ENCODE results near the gene TPCN1. TPM values are rescaled to one million over a fixed set of nuclear protein-coding genes. Genes with fewer than 3 reads are reported as not detected.

The TPCN1 gene
- polyA plus RNA-seq, 4 donors: 12.2 to 70.2 (median 34.4) TPM

DNA sequence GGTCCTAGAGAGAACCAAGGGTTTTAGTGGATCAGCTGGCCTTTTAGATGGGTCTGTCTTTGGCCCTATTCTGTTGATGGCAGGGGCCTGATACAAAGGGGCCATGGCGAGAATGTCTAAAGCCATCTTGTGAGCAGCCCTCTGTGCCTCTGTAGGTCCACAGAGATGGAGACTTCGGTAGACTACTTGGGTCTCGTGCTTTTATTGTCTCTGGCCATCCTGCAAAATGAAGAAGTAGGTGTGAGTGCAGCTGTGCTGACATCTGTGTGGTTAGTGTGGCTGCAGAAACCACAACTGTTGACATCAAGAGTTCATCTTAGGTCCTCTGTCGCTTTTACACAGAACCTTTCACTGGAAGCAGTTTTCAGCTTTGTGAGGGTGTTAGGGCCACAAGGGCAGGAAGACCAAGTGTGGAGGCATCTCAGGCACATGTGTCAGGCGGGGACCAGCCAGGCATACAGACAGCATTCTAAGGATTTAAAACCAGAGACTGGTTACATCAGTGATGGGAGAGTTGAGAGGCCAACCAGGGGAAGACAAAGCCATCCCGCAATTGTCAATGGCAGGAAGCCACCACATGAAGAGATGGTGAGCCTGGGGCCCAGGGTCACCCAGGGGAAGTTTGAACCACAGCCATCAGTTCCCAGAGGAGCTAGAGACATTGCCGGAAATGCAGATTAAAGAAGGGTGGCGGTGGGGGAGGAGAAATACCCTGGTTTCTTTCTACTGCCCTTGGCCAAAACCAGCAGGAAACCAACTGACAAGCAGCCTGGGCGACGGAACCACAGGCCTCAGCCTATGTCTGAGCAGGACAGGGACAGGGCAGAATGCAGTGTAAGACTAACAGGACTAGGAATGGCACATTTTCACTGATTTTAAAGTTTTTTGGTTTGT is 13.0 kb upstream of the TPCN1 start:
- FAIRE-seq (no peak), DNase-seq (peak in 1 of 2 donors; percentile 53)
- 61 to 81% (median 72%) methylated on average over 10 of the region's 10 CpGs for WGBS, 3 donors
- no peaks in the 10 kb centered on the region for H3K9me3 ChIP-seq (ENCODE audit: control insufficient read depth in 2 of 2, insufficient read depth in 1 of 2, low read depth in 1 of 2, low read length in 1 of 2)
- H3K4me3 ChIP-seq (ENCODE audit: low read depth in 1 of 3, low read length in 3 of 3): no peak overlapping the region
- no peaks in the 10 kb centered on the region for H3K36me3 ChIP-seq (ENCODE audit: control insufficient read depth in 3 of 3, insufficient read depth in 2 of 3, low read depth in 1 of 3, low read length in 3 of 3)
- peaks cover 0 to 4% (median 0%) of the 10 kb centered on the region in 3 donors for H3K4me1 ChIP-seq (ENCODE audit: control insufficient read depth in 3 of 3, insufficient read depth in 2 of 3, low read depth in 1 of 3, low read length in 2 of 3)
- peak overlapping the region in 1 of 3 donors; percentile 82 for H3K27ac ChIP-seq (ENCODE audit: low read depth in 1 of 3, low read length in 2 of 3)
- no peaks in the 10 kb centered on the region for H3K27me3 ChIP-seq (ENCODE audit: control insufficient read depth in 3 of 3, insufficient read depth in 3 of 3, low read length in 3 of 3)

DNA sequence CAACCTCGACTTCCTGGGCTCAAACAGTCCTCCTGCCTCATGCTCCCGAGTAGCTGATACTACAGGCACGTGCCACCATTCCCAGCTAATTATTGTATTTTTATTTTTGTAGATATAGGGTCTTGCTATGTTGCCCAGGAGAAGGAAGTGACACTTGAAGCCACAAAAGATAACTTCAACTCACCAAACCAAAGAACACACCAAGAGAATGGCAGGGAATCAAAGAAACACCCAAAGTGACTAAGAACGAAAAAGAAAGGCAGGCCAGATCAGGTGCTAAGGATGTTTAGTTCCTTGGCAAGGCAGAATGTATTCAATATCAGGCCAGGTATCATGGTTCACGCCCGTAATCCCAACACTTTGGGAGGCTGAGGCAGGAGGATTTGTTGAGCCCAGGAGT is 10.1 kb upstream of the TPCN1 start:
- H3K9me3 ChIP-seq (ENCODE audit: control insufficient read depth in 2 of 2, insufficient read depth in 1 of 2, low read depth in 1 of 2, low read length in 1 of 2): no peaks in the 10 kb centered on the region

GRCh38 chr12:113214895-113215400 is 6.3 kb upstream of the TPCN1 start:
- WGBS, 3 donors: 46 to 61% (median 55%) methylated on average over 5 of the region's 5 CpGs
- Histone ChIP-seq H3K27ac (ENCODE audit: low read depth in 1 of 3, low read length in 2 of 3) (peak overlapping the region in 1 of 3 donors; percentile 22), H3K4me3 (ENCODE audit: low read depth in 1 of 3, low read length in 3 of 3) (no peak overlapping the region), H3K27me3 (ENCODE audit: control insufficient read depth in 3 of 3, insufficient read depth in 3 of 3, low read length in 3 of 3) (no peaks in the 10 kb centered on the region), H3K4me1 (ENCODE audit: control insufficient read depth in 3 of 3, insufficient read depth in 2 of 3, low read depth in 1 of 3, low read length in 2 of 3) (no peaks in the 10 kb centered on the region), H3K9me3 (ENCODE audit: control insufficient read depth in 2 of 2, insufficient read depth in 1 of 2, low read depth in 1 of 2, low read length in 1 of 2) (no peaks in the 10 kb centered on the region), H3K36me3 (ENCODE audit: control insufficient read depth in 3 of 3, insufficient read depth in 2 of 3, low read depth in 1 of 3, low read length in 3 of 3) (no peaks in the 10 kb centered on the region)
- DNase-seq (no peak), FAIRE-seq (no peak)

More for the DNA sequence above, 10.1 kb upstream of the TPCN1 start:
- 78 to 92% (median 87%) methylated on average over 6 of the region's 6 CpGs for WGBS, 3 donors
- Histone ChIP-seq H3K36me3 (ENCODE audit: control insufficient read depth in 3 of 3, insufficient read depth in 2 of 3, low read depth in 1 of 3, low read length in 3 of 3) (no peaks in the 10 kb centered on the region), H3K27me3 (ENCODE audit: control insufficient read depth in 3 of 3, insufficient read depth in 3 of 3, low read length in 3 of 3) (no peaks in the 10 kb centered on the region), H3K27ac (ENCODE audit: low read depth in 1 of 3, low read length in 2 of 3) (no peak overlapping the region), H3K4me1 (ENCODE audit: control insufficient read depth in 3 of 3, insufficient read depth in 2 of 3, low read depth in 1 of 3, low read length in 2 of 3) (peaks cover 0 to 4% (median 0%) of the 10 kb centered on the region in 3 donors), H3K4me3 (ENCODE audit: low read depth in 1 of 3, low read length in 3 of 3) (no peak overlapping the region)
- DNase-seq: no peak
- FAIRE-seq: no peak

DNA sequence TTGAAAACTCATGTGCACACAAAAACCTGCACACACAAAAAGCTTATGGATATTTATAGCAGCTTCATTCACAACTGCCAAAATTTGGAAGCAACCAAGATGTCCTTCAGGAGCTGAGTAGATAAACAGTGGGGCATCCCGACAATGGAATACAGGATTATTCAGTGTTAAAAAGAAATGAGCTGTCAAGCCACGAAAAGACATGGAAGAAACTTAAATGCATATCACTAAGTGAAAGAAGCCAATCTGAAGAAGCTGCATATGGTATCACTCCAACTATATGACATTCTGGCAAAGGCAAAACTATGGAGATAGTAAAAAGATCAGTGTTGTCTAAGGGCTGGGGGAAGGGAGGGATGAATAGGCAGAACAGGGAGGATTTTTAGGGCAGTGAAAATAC is 5.2 kb upstream of the TPCN1 start:
- 81 to 86% (median 86%) methylated on average over 2 of the region's 2 CpGs for WGBS, 3 donors

GRCh38 chr12:113220593-113221180 is 577 bp upstream of the TPCN1 start:
- WGBS, 3 donors: 1% methylated on average over 23 of the region's 23 CpGs
- DNase-seq: no peak
- no peak for FAIRE-seq

More for the DNA sequence above, 5.2 kb upstream of the TPCN1 start:
- no peaks in the 10 kb centered on the region for H3K36me3 ChIP-seq (ENCODE audit: control insufficient read depth in 3 of 3, insufficient read depth in 2 of 3, low read depth in 1 of 3, low read length in 3 of 3)
- no peak overlapping the region for H3K27ac ChIP-seq (ENCODE audit: low read depth in 1 of 3, low read length in 2 of 3)
- no peaks in the 10 kb centered on the region for H3K9me3 ChIP-seq (ENCODE audit: control insufficient read depth in 2 of 2, insufficient read depth in 1 of 2, low read depth in 1 of 2, low read length in 1 of 2)
- H3K4me1 ChIP-seq (ENCODE audit: control insufficient read depth in 3 of 3, insufficient read depth in 2 of 3, low read depth in 1 of 3, low read length in 2 of 3): no peaks in the 10 kb centered on the region
- no peak overlapping the region for H3K4me3 ChIP-seq (ENCODE audit: low read depth in 1 of 3, low read length in 3 of 3)
- DNase-seq: no peak
- no peaks in the 10 kb centered on the region for H3K27me3 ChIP-seq (ENCODE audit: control insufficient read depth in 3 of 3, insufficient read depth in 3 of 3, low read length in 3 of 3)
- FAIRE-seq: no peak

GRCh38 chr12:113221997-113222729 is 899 bp downstream of the TPCN1 start:
- DNase-seq: peak; percentile 41 to 56
- H3K27me3 ChIP-seq (ENCODE audit: control insufficient read depth in 3 of 3, insufficient read depth in 3 of 3, low read length in 3 of 3): no peaks in the 10 kb centered on the region
- H3K36me3 ChIP-seq (ENCODE audit: control insufficient read depth in 3 of 3, insufficient read depth in 2 of 3, low read depth in 1 of 3, low read length in 3 of 3): peaks cover 0 to 14% (median 3%) of the 10 kb centered on the region in 3 donors
- peak overlapping the region; percentile 83 to 97 (median 96) for H3K4me3 ChIP-seq (ENCODE audit: low read depth in 1 of 3, low read length in 3 of 3)
- whole genome bisulfite sequencing, 3 donors: 3 to 12% (median 8%) methylated on average over 12 of the region's 12 CpGs
- peak overlapping the region; percentile 92 to 98 (median 95) for H3K27ac ChIP-seq (ENCODE audit: low read depth in 1 of 3, low read length in 2 of 3)
- H3K4me1 ChIP-seq (ENCODE audit: control insufficient read depth in 3 of 3, insufficient read depth in 2 of 3, low read depth in 1 of 3, low read length in 2 of 3): peaks cover 3 to 4% (median 3%) of the 10 kb centered on the region in 3 donors
- no peak for FAIRE-seq
- no peaks in the 10 kb centered on the region for H3K9me3 ChIP-seq (ENCODE audit: control insufficient read depth in 2 of 2, insufficient read depth in 1 of 2, low read depth in 1 of 2, low read length in 1 of 2)

More at GRCh38 chr12:113220593-113221180, 577 bp upstream of the TPCN1 start:
- peak overlapping the region in 2 of 3 donors; percentile 32 to 69 for H3K27ac ChIP-seq (ENCODE audit: low read depth in 1 of 3, low read length in 2 of 3)
- H3K9me3 ChIP-seq (ENCODE audit: control insufficient read depth in 2 of 2, insufficient read depth in 1 of 2, low read depth in 1 of 2, low read length in 1 of 2): no peaks in the 10 kb centered on the region
- peaks cover 0 to 6% (median 0%) of the 10 kb centered on the region in 3 donors for H3K36me3 ChIP-seq (ENCODE audit: control insufficient read depth in 3 of 3, insufficient read depth in 2 of 3, low read depth in 1 of 3, low read length in 3 of 3)
- peak overlapping the region; percentile 33 to 67 (median 43) for H3K4me3 ChIP-seq (ENCODE audit: low read depth in 1 of 3, low read length in 3 of 3)
- no peaks in the 10 kb centered on the region for H3K27me3 ChIP-seq (ENCODE audit: control insufficient read depth in 3 of 3, insufficient read depth in 3 of 3, low read length in 3 of 3)
- H3K4me1 ChIP-seq (ENCODE audit: control insufficient read depth in 3 of 3, insufficient read depth in 2 of 3, low read depth in 1 of 3, low read length in 2 of 3): peaks cover 3 to 4% (median 3%) of the 10 kb centered on the region in 3 donors

GRCh38 chr12:113222730-113223531 is 1.7 kb downstream of the TPCN1 start:
- WGBS, 3 donors: 4 to 10% (median 7%) methylated on average over 11 of the region's 11 CpGs
- peaks cover 0 to 21% (median 3%) of the 10 kb centered on the region in 3 donors for H3K36me3 ChIP-seq (ENCODE audit: control insufficient read depth in 3 of 3, insufficient read depth in 2 of 3, low read depth in 1 of 3, low read length in 3 of 3)
- peak overlapping the region; percentile 92 to 98 (median 95) for H3K27ac ChIP-seq (ENCODE audit: low read depth in 1 of 3, low read length in 2 of 3)
- DNase-seq: peak; percentile 92 to 98
- H3K4me3 ChIP-seq (ENCODE audit: low read depth in 1 of 3, low read length in 3 of 3): peak overlapping the region; percentile 83 to 97 (median 96)
- no peak for FAIRE-seq
- H3K9me3 ChIP-seq (ENCODE audit: control insufficient read depth in 2 of 2, insufficient read depth in 1 of 2, low read depth in 1 of 2, low read length in 1 of 2): no peaks in the 10 kb centered on the region
- no peaks in the 10 kb centered on the region for H3K27me3 ChIP-seq (ENCODE audit: control insufficient read depth in 3 of 3, insufficient read depth in 3 of 3, low read length in 3 of 3)
- peaks cover 3 to 4% (median 3%) of the 10 kb centered on the region in 3 donors for H3K4me1 ChIP-seq (ENCODE audit: control insufficient read depth in 3 of 3, insufficient read depth in 2 of 3, low read depth in 1 of 3, low read length in 2 of 3)

Data from small intestine (tissue), 7 donors.